Activated gamma-delta T cell treated with anti-CD3 and anti-CD28 coated beads, Interleukin-2, amount 50 U/mL, for 16 hours (primary cell): ENCODE data around the gene IL1RL1.
"Not testable (repeated sequence)": the region's sequence is repeated elsewhere in the genome, so short reads cannot be mapped to it uniquely, and the experiment has no call there.

Experiments used
- DNase-seq: peaks from one replicate; pipeline ENCODE4 v3.0.0-alpha.2; 2020; ENCODE audit warnings: low read depth

IL1RL1 gene

GRCh38 chr2:102294802-102295489, 16.4 kb upstream of the IL1RL1 start:
- DNase-seq: no peak

GRCh38 chr2:102295566-102295965, 15.8 kb upstream of the IL1RL1 start:
- no peak for DNase-seq

- DNase-seq: no peak
Observed at GRCh38 chr2:102296449-102296848, 14.9 kb upstream of the IL1RL1 start.

DNA sequence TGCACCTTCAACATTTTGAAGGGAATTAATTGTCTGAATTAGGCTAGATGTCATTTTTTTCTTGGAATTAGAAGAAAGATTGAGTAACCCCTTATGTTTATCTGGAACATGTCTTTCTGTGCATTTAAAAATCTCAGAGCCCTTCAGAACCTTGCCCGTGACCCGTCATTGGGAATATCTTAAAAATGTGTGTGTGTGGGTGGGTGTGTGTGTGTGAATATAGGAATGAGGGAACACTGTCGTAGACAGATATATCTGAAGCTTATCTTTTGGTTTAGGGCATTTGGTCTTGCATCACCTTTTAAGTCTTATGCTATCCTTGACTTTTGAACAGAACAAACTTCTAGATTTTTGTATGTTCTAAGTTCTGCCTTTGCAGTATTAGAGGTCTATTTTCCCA, 13.5 kb upstream of the IL1RL1 start:
- DNase-seq: no peak

DNA sequence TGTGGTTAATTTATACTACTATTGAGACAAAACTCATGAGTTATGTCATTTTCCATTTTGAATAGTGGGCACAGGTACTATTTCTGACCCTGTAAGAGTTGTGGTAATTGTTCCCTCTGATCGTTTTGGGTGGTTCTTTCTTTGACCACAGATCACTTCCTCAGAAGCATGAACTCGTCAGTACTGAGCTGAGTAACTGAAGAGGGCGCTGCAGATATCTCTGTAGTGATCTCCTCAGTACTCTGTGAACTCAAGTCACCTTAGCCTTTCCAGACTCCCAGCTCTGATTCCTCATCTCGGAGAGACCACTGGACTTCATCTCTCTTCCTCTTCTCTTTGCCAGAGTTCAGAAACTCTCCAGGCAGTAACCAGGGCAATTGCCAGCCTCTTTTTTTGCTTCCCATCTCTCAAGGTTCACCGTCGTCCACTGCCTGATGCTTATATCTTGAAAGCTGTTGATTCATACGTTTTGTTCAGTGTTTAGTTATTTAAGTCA, 9.4 kb upstream of the IL1RL1 start:
- peak; percentile 19 for DNase-seq

DNA sequence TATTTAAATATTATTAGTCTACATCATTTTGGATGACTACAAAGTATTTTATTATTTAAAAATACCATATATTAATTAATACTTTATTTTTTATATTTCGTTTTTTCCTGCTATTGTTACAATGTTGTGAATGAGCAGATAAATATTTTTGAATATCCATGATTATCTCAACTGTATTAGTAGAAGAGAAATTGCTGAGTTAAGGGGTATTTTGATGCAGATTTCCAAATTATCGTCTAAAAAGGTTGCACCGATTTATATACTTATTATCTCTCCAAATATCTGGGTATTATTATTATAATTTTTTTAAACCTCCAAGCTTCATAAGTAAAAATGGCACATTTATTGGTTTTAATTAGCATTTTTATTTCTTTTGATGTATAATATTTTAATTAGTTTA, 8.9 kb upstream of the IL1RL1 start:
- DNase-seq: no peak

DNA sequence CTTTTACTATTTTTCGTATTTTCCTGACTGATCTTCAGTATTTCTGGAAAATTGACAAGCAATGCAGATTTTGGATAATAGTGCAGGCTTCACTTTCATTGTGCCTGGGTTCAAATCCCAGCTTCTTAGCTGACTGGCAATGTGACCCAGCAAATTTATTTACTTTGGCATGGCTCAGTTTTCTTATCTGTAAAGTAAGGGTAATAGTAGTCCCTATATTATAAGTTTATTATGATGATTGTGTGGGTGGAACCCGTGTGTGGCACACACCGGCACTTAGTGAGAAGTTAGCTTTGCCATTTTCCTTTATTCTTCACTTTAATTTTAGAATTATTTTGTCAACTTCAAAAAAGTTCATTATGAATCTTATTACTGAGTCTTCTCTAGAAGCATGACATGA, 7.8 kb upstream of the IL1RL1 start:
- DNase-seq: no peak

GRCh38 chr2:102304268-102304667, 7.1 kb upstream of the IL1RL1 start:
- DNase-seq: no peak

DNA sequence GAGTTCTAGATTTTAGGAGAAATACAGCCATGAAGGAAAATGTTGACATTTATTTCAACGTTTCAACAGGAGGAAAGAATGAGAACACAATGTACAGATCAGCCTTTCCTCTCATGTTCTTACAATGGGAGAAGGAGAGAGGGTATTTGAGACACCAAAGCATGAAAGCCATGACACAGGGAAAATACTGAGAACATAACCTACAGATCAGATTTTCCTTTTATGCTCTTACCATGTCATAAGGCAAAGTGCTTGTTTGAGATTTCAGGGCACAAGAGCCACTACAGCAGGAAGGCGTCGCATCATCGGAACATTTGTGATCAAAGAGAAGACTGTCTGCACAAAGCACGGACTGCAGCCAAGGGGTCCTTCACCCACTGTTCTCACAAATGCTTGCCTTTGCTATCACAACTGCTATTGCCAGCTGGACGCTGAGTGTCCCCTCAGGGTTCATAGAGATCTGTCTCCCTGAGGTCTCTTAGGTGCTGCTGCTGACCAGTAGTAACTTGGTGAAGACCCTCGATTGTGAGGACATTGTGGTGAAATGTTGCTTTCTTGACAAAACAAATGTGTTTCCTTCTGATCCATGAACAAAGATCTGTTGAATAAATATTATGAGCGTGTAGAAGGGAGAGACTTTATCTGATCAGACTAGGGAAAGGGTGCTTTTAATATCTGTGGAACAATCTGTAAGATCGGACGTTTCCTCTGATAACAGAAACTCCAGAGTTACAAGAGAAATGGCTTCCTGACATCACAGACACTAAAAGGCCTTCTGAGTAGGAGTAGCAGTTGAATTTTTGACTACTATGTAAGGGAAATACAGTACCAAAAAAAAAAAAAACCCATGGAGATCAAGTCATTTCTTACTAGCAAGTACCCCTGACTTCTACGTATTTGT, 6.4 kb upstream of the IL1RL1 start:
- DNase-seq: no peak

- DNase-seq: no peak
Observed at GRCh38 chr2:102306125-102306524, 5.2 kb upstream of the IL1RL1 start.

DNA sequence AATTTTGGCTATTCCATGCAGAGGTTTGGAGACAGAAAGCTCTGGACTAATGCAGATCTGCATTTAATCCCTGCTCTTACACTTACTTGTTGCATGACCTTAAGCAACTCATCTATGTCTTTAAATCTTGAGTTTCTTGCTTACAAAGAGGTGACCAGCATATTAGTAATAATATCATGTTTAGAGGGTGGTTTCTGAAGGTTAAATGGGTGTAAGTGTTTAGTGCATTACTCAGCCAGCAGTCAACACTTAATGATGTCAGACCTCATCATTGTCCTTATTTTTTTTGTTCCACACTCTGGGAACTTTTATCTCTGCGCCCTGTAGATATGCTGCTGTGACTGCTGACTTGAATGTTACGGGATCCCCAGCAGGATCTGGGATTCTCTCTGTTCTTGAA, 1.7 kb downstream of the IL1RL1 start:
- DNase-seq: no peak

DNA sequence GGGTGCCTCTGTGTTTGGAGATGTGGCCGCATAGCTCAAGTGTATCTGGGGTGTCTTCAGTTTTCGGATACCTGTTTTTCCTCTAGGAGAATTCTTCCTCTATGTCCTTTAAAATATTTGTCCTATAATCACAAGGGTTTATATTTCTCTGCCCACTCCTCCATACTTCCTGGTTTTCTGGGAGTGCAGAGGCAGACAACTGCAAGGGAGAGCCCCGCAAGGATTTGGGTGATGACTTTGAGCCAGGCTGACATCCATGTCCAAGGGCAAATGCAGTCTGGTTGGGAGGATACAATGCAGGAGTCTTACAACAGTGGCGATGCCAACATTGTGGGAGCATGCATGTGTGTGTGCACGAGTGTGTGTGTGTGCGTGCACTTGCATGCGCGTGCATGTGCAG, 2.1 kb downstream of the IL1RL1 start:
- no peak for DNase-seq

- DNase-seq: no peak
Observed at GRCh38 chr2:102313950-102314349, 2.6 kb downstream of the IL1RL1 start.

DNA sequence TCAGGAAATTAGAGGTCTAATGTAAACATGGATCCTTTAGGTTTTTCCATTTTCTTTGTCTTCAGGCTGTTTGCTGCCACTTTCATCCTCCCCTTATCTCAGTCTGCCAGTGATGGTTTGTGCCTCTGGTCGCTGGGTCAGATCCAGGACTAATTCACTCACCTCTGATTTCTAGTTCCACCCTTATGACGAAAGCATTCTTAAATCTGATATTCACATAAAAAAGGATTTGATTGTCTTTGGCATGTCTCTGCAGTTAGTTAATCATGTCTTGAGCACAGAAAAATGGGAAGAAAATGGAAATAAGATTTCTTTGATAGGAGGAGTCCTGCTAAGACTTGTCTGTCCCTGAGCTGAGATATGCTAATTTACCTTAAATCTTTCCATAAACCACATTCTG, 4.6 kb downstream of the IL1RL1 start:
- no peak for DNase-seq

DNA sequence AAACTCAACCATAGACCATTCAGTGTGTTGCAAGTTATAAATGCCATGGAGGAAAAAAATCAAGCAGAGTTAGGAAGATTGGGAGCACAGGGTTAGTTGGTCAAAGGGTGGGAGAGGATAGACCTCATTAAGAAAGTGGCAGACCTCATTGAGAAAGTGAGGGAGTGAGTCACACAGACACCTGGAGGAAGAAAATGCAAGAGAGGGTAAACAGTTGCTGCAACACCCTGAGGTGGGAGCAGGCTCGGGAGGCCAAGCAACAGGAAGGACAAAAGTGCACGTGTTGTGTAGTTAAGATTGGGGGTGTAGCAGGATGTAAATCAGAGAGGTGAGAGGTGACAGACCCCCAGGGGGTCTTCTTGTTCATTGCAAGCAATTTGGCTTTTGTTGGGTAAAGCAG, 6.4 kb downstream of the IL1RL1 start:
- DNase-seq: no peak

GRCh38 chr2:102318437-102318836, 7.1 kb downstream of the IL1RL1 start:
- no peak for DNase-seq

DNA sequence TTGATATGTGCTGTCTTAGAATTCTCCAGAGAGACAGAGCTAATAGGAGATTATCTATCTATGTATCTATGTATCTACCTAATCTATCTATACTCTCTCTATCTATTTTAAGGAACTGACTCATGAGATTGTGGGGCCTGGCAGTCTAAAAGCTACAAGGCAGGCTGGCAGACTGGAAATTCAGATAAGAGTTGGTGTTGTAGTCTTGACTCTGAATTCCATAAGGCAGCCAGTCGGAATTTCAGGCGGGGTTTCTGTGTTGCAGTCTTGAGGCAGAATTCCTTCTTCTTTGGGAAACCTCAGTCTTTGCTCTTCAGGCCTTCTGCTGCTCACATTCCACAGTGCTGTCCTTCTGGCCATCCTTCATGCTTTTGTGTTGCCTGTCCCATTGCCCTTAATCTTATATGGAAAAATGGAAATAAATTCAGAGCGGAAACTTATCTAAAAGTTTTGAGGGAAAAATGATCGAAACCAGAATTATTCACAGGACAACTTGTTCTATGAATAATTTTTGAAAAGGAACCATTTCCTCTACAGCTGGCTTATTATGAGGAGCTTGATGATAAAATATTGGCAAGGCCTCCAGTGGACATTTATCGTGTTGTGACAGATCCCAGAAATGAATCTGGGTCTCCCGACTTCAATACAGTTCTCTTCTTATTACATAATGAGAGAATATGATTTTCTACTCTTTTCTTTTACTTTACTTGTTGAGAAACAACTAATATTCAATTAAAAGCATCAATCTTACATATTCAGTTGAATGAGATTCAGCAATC, 10.8 kb downstream of the IL1RL1 start:
- no peak for DNase-seq

DNA sequence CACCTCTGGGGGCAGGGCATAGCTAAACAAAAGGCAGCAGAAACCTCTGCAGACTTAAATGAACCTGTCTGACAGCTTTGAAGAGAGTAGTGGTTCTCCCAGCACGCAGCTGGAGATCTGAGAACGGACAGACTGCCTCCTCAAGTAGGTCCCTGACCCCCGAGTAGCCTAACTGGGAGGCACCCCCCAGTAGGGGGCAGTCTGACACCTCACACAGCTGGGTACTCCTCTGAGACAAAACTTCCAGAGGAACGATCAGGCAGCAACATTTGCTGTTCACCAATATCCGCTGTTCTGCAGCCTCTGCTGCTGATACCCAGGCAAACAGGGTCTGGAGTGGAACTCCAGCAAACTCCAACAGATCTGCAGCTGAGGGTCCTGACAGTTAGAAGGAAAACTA, 13.6 kb downstream of the IL1RL1 start:
- DNase-seq: not testable (repeated sequence)

- DNase-seq: no peak
Observed at GRCh38 chr2:102331311-102331980, 20.1 kb downstream of the IL1RL1 start.

DNA sequence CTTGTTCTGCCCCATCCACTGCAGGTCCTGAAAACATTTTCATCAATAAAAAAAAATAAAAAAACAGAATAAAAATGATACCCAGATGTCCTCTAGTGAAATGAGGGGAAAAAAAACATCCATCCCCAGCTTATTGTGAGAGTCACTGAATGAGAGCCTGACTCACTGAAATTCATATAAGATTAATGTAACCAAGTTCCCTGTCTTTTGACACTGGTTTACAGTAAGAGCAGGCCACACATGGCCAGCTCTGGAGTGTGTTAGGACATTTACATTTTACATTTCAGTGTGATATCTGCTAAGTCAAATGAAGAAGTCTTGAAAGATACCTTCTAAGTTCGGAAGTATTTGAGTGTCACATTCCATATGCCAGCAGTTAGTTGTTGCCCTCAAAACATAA, 23.1 kb downstream of the IL1RL1 start:
- no peak for DNase-seq

DNA sequence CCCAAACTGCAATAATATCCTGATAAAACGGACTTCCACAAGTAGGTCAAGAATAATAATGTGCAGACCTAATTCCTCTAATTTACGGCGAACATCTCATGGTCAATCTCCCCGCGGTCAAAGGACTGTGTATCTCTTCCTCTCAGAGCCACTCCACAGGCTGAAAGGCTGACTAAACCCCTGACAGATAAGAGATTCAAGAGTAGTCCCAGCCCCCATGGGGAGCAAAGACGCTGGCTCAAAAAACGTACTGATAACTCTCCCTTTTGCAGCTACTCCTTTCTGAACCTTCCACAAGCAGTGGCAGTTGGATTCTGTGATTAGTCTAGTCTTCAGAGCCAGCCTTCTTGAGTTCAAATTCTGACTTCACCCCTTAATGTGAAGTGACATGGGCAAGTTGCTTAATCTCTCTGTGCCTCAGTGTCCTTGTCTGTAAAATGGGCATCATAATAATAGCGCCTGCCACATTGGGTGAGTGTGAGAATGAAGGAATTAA, 24.6 kb downstream of the IL1RL1 start:
- no peak for DNase-seq

DNA sequence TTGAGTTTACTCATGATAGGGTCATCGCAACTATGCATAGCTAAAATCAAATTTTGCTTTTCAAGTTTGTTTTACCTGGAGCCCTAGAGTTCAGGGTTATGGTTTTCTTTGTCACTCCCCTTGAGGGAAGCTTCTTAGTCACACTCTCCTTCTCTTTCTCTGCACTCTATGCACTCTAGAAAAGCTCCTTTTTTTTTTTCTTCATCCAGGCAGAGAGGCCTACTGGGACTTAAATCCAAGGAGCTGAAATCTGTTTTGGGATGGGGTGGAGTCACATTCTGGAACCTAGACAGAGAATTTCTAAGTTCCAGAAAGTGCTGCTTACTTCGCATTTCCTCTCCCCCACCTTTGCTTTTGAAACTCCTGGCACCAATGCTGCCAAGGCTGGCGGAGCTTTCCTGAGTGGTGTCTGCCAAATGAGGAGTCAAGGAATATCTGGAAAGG, 25.2 kb downstream of the IL1RL1 start:
- no peak for DNase-seq
